Body of pancreas (tissue), 4 donors: ENCODE measurements around the gene ACP2. TPM values are rescaled to one million over a fixed set of nuclear protein-coding genes. Genes with fewer than 3 reads are reported as not detected.

Experiments used
- ATAC-seq: fragments of 150-250 bp; one replicate; pipeline ENCODE4 v1.9.1; 2016
- DNase-seq, 4 donors: peaks; one replicate each; pipeline ENCODE4 v3.0.0-alpha.2; 2019
- H3K27ac ChIP-seq, 4 donors: fragments of 200-600 bp; sonication (generic); 1 replicate in 3 of 4; 2 replicates in 1 of 4; pipeline versions ENCODE4 v1.5.1 to v1.6.1; 2016 to 2019; ENCODE audit warnings: mild to moderate bottlenecking in 1 of 4, mixed read lengths in 1 of 4, moderate library complexity in 1 of 4
- H3K27me3 ChIP-seq, 2 donors: fragments of 200-600 bp; sonication (generic); one replicate each; pipeline ENCODE4 v1.6.0; 2016; ENCODE audit warnings: mild to moderate bottlenecking in 1 of 2
- H3K36me3 ChIP-seq, 2 donors: fragments of 200-600 bp; sonication (generic); replicated peaks in 1 of 2; 2 replicates each; pipeline ENCODE4 v1.5.1; 2016; ENCODE audit warnings: low read depth in 2 of 2; ENCODE audit not compliant: insufficient read depth in 1 of 2
- H3K4me1 ChIP-seq: fragments of 200-600 bp; sonication (generic); one replicate; pipeline ENCODE4 v1.6.0; 2016
- H3K4me3 ChIP-seq, 2 donors: fragments of 200-600 bp; sonication (generic); 1 replicate in 1 of 2; 2 replicates in 1 of 2; pipeline ENCODE4 v1.5.1; 2016 to 2019
- H3K9me3 ChIP-seq, 3 donors: fragments of 200-600 bp; sonication (generic); 1 replicate in 2 of 3; 2 replicates in 1 of 3; pipeline ENCODE4 v1.5.1; 2016
- CTCF ChIP-seq, 7 experiments: fragments of 450-650 bp in 4 of 7; fragments of 200-600 bp in 3 of 7; sonication (generic) in 3 of 7; IDR thresholded peaks; one replicate each; pipeline ENCODE4 v1.5.1; 2016 to 2019; ENCODE audit warnings: antibody characterized with exemption in 7 of 7
- POLR2A ChIP-seq, 3 donors: fragments of 450-650 bp; IDR thresholded peaks; one replicate each; pipeline ENCODE4 v1.6.1; 2016; ENCODE audit warnings: antibody characterized with exemption in 3 of 3, mild to moderate bottlenecking in 2 of 3
- WGBS, 2 donors: methylation state at CpG; one replicate each; pipeline ENCODE4 v1.1.5; 2017; 5-methylcytosine and 5-hydroxymethylcytosine counted together
- intact Hi-C: fragments of 100-400 bp; cut with DNase I; formaldehyde crosslinking; loops from one replicate; pipeline ENCODE4 v1.15.1; 2023
- total RNA-seq, 2 donors: library from RNA; depleted of rRNA; stranded (reverse); fragments of >200 nt; gene quantifications; one replicate each; pipeline ENCODE4 v1.1.0, GENCODE V29; 2016

Gene ACP2
- total RNA-seq, 2 donors from 2014 or later, result 31.6 to 43.1 TPM

- Histone ChIP-seq H3K4me1 (peaks cover 23% of the 10 kb centered on the region), H3K27ac (peak overlapping the region in 3 of 4 donors; percentile 65 to 78 (median 74)), H3K27me3 (no peaks in the 10 kb centered on the region), H3K36me3 (peaks cover 0 to 12% of the 10 kb centered on the region in 2 donors), H3K4me3 (no peak overlapping the region), H3K9me3 (no peaks in the 10 kb centered on the region)
- no peak for DNase-seq
- WGBS, 2 donors, result 58 to 72% methylated on average over 11 to 12 of the region's 12 CpGs
- intact Hi-C loops, result no loop called here
- ATAC-seq, result no peak
- TF ChIP-seq POLR2A (IDR thresholded peaks at IDR 0.05) (no peak), CTCF (IDR thresholded peaks at IDR 0.05) (no peak)
Observed at GRCh38 chr11:47235163-47235562, 13.5 kb downstream of the ACP2 start.

- Histone ChIP-seq H3K27me3 (no peaks in the 10 kb centered on the region), H3K9me3 (no peaks in the 10 kb centered on the region), H3K27ac (peak overlapping the region; percentile 58 to 78 (median 70)), H3K4me1 (peaks cover 23% of the 10 kb centered on the region), H3K4me3 (no peak overlapping the region), H3K36me3 (peaks cover 0 to 7% of the 10 kb centered on the region in 2 donors)
- intact Hi-C loops, result no loop called here
- 10 to 15% methylated on average over 5 to 12 of the region's 12 CpGs for whole genome bisulfite sequencing, 2 donors
- peak; percentile 91 for ATAC-seq
- peak; percentile 88 to 90 (median 90) for DNase-seq
- TF ChIP-seq CTCF (IDR thresholded peaks at IDR 0.05), result no peak
- peak in 2 of 3 donors; percentile 13 to 19 for TF ChIP-seq POLR2A (IDR thresholded peaks at IDR 0.05)
Observed at GRCh38 chr11:47234669-47235100, 13.9 kb downstream of the ACP2 start.

- no peaks in the 10 kb centered on the region for H3K27me3 ChIP-seq
- intact Hi-C loops, result no loop called here
- 21 to 27% methylated on average over 4 to 11 of the region's 11 CpGs for WGBS, 2 donors
- peak overlapping the region; percentile 58 to 78 (median 70) for H3K27ac ChIP-seq
- TF ChIP-seq POLR2A (IDR thresholded peaks at IDR 0.05) (no peak), CTCF (IDR thresholded peaks at IDR 0.05) (peak in 4 of 7 experiments; percentile 10 to 42 (median 24))
- peak; percentile 19 for ATAC-seq
- no peak overlapping the region for H3K4me3 ChIP-seq
- peaks cover 23% of the 10 kb centered on the region for H3K4me1 ChIP-seq
- peak in 2 of 4 donors; percentile 58 to 59 for DNase-seq
- no peaks in the 10 kb centered on the region for H3K9me3 ChIP-seq
- H3K36me3 ChIP-seq, result peaks cover 0 to 1% of the 10 kb centered on the region in 2 donors
Observed at GRCh38 chr11:47233989-47234668, 14.5 kb downstream of the ACP2 start.

- no peaks in the 10 kb centered on the region for H3K9me3 ChIP-seq
- ATAC-seq (no peak), DNase-seq (peak in 1 of 4 donors; percentile 43)
- no peak overlapping the region for H3K4me3 ChIP-seq
- intact Hi-C loops, result no loop called here
- H3K36me3 ChIP-seq, result no peaks in the 10 kb centered on the region
- TF ChIP-seq CTCF (IDR thresholded peaks at IDR 0.05) (no peak), POLR2A (IDR thresholded peaks at IDR 0.05) (no peak)
- H3K27ac ChIP-seq, result no peak overlapping the region
- 82 to 88% methylated on average over 4 of the region's 4 CpGs for WGBS, 2 donors
- peaks cover 23% of the 10 kb centered on the region for H3K4me1 ChIP-seq
- no peaks in the 10 kb centered on the region for H3K27me3 ChIP-seq
Observed at GRCh38 chr11:47233051-47233450, 15.6 kb downstream of the ACP2 start.

GRCh38 chr11:47229161-47229560, 19.5 kb downstream of the ACP2 start:
- H3K4me3 ChIP-seq, result no peak overlapping the region
- DNase-seq (no peak), ATAC-seq (no peak)
- peaks cover 0 to 2% of the 10 kb centered on the region in 2 donors for H3K36me3 ChIP-seq
- peaks cover 12% of the 10 kb centered on the region for H3K4me1 ChIP-seq
- no peak overlapping the region for H3K27ac ChIP-seq
- no peaks in the 10 kb centered on the region for H3K9me3 ChIP-seq
- intact Hi-C loops, result no loop called here
- no peaks in the 10 kb centered on the region for H3K27me3 ChIP-seq
- TF ChIP-seq POLR2A (IDR thresholded peaks at IDR 0.05) (no peak), CTCF (IDR thresholded peaks at IDR 0.05) (no peak)
- 92 to 96% methylated on average over 8 of the region's 8 CpGs for WGBS, 2 donors
